Calu3 (cell line): Measurements from ENCODE around the gene IGF2BP2. TPM values are rescaled to one million over a fixed set of nuclear protein-coding genes. Genes with fewer than 3 reads are reported as not detected.

ENCODE experiments used
- BruUV-seq: library from RNA; stranded (reverse); fragments of 400-500 nt; replicated peaks from 2 replicates; lab custom pipeline; 2021; lab: Mats Ljungman, UMichigan
- CTCF ChIA-PET: fragments of 300-600 bp; sonication (Branson Sonifier 250); formaldehyde crosslinking; loops from one replicate; lab custom pipeline; 2022; ENCODE audit warnings: antibody characterized with exemption; lab: Charles Lee
- DNase-seq: peaks from one replicate; pipeline ENCODE4 v3.0.0; 2022
- H3K27ac Mint-ChIP-seq: one replicate; pipeline ENCODE4 v1.8.0; 2022; ENCODE audit warnings: mixed read lengths; ENCODE audit not compliant: unreplicated experiment
- H3K27me3 Mint-ChIP-seq: one replicate; pipeline ENCODE4 v1.8.0; 2022; ENCODE audit warnings: mixed read lengths; ENCODE audit not compliant: unreplicated experiment
- H3K36me3 Mint-ChIP-seq: one replicate; pipeline ENCODE4 v1.8.0; 2022; ENCODE audit warnings: mild to moderate bottlenecking, moderate library complexity, mixed read lengths; ENCODE audit not compliant: insufficient read depth, unreplicated experiment
- H3K4me1 Mint-ChIP-seq: one replicate; pipeline ENCODE4 v1.8.0; 2022; ENCODE audit warnings: mild to moderate bottlenecking, low read depth, mixed read lengths; ENCODE audit not compliant: unreplicated experiment
- H3K4me3 Mint-ChIP-seq: one replicate; pipeline ENCODE4 v1.8.0; 2022; ENCODE audit warnings: mild to moderate bottlenecking, low read depth, moderate library complexity, mixed read lengths; ENCODE audit not compliant: unreplicated experiment
- H3K9me3 Mint-ChIP-seq: one replicate; pipeline ENCODE4 v1.8.0; 2022; ENCODE audit warnings: low read depth, mixed read lengths; ENCODE audit not compliant: unreplicated experiment
- CTCF ChIP-seq: fragments of 200-600 bp; IDR thresholded peaks from one replicate; pipeline ENCODE4 v1.8.0; 2022; ENCODE audit warnings: antibody characterized with exemption; ENCODE audit not compliant: unreplicated experiment
- intact Hi-C: fragments of 100-400 bp; cut with micrococcal nuclease; formaldehyde crosslinking; loops from one replicate; pipeline ENCODE4 v1.10.0; 2022; ENCODE audit not compliant: unreplicated experiment
- total RNA-seq: library from RNA; stranded (reverse); gene quantifications from 2 replicates; pipeline ENCODE4 v1.2.3, GENCODE V29; 2022

Gene IGF2BP2
- total RNA-seq, 1 experiment from 2014 or later, result 156 TPM

GRCh38 chr3:185750015-185750414, 74.8 kb downstream of the IGF2BP2 start:
- DNase-seq, result no peak
- CTCF ChIA-PET, result interaction anchor here (0.6 to 1.6 kb wide), 3 partner anchors 9 to 562 kb away, joined by 3 to 5 read pairs (median 4); no protein-coding TSS in a partner anchor
- H3K4me1 Mint-ChIP-seq, result peaks cover 38% of the 10 kb centered on the region
- BruUV-seq, result no TSS peak
- TF ChIP-seq CTCF, result no peak
- H3K27ac Mint-ChIP-seq, result no peak overlapping the region
- no peak overlapping the region for H3K4me3 Mint-ChIP-seq
- H3K27me3 Mint-ChIP-seq, result no peaks in the 10 kb centered on the region
- peaks cover 38% of the 10 kb centered on the region for H3K36me3 Mint-ChIP-seq
- intact Hi-C loops, result no loop called here
- no peaks in the 10 kb centered on the region for H3K9me3 Mint-ChIP-seq

- CTCF ChIA-PET, result interaction anchor here (0.6 to 1.5 kb wide), 4 partner anchors 22 to 789 kb away, joined by 3 to 5 read pairs (median 4); no protein-coding TSS in a partner anchor
Observed at GRCh38 chr3:185746470-185746869, 78.4 kb downstream of the IGF2BP2 start.

GRCh38 chr3:185744997-185745843, 79.6 kb downstream of the IGF2BP2 start:
- Mint-ChIP-seq H3K9me3 (no peaks in the 10 kb centered on the region), H3K27me3 (no peaks in the 10 kb centered on the region), H3K27ac (peak overlapping the region; percentile 33), H3K36me3 (peaks cover 17% of the 10 kb centered on the region), H3K4me3 (no peak overlapping the region), H3K4me1 (peaks cover 35% of the 10 kb centered on the region)
- intact Hi-C loops, result no loop called here
- no peak for DNase-seq
- TF ChIP-seq CTCF, result no peak
- CTCF ChIA-PET, result interaction anchor here (0.7 to 1.0 kb wide), 5 partner anchors 21 to 467 kb away, joined by 3 to 5 read pairs (median 3); no protein-coding TSS in a partner anchor
- BruUV-seq, result no TSS peak

More at GRCh38 chr3:185746470-185746869, 78.4 kb downstream of the IGF2BP2 start:
- TF ChIP-seq CTCF, result no peak
- no TSS peak for BruUV-seq
- Mint-ChIP-seq H3K27ac (peak overlapping the region; percentile 33), H3K9me3 (no peaks in the 10 kb centered on the region), H3K4me3 (no peak overlapping the region), H3K36me3 (peaks cover 21% of the 10 kb centered on the region), H3K27me3 (no peaks in the 10 kb centered on the region), H3K4me1 (peaks cover 43% of the 10 kb centered on the region)
- intact Hi-C loops, result no loop called here
- no peak for DNase-seq

GRCh38 chr3:185741586-185741985, 83.3 kb downstream of the IGF2BP2 start:
- H3K9me3 Mint-ChIP-seq, result no peaks in the 10 kb centered on the region
- no peak overlapping the region for H3K4me3 Mint-ChIP-seq
- CTCF ChIA-PET, result interaction anchor here (0.7 kb wide), 1 partner anchor 304 kb away, joined by 3 read pairs; no protein-coding TSS in a partner anchor
- H3K36me3 Mint-ChIP-seq, result peaks cover 16% of the 10 kb centered on the region
- no peaks in the 10 kb centered on the region for H3K27me3 Mint-ChIP-seq
- BruUV-seq, result no TSS peak
- TF ChIP-seq CTCF, result no peak
- intact Hi-C loops, result no loop called here
- no peak overlapping the region for H3K27ac Mint-ChIP-seq
- no peak for DNase-seq
- peaks cover 41% of the 10 kb centered on the region for H3K4me1 Mint-ChIP-seq
